GM23248 (cell line): ENCODE data around the gene PHPT1.

Source experiments
- EZH2 ChIP-seq: fragments of 200-600 bp; sonication (generic); IDR thresholded peaks from 2 replicates; pipeline ENCODE4 v1.6.1; 2018; ENCODE audit warnings: antibody characterized with exemption, mild to moderate bottlenecking; ENCODE audit not compliant: insufficient read depth, poor library complexity, severe bottlenecking
- EZH2phosphoT487 ChIP-seq: fragments of 200-600 bp; sonication (generic); IDR thresholded peaks from 2 replicates; pipeline ENCODE4 v1.6.1; 2018; ENCODE audit warnings: antibody characterized with exemption, moderate library complexity, mild to moderate bottlenecking, low read depth; ENCODE audit not compliant: insufficient read depth

GRCh38 chr9:136888454-136888853 lies 39.2 kb downstream of the PHPT1 start:
- TF ChIP-seq EZH2 = no peak
- TF ChIP-seq EZH2phosphoT487 = no peak
